Measurements from ENCODE around the gene BACE2. TPM values are rescaled to one million over a fixed set of nuclear protein-coding genes. Genes with fewer than 3 reads are reported as not detected.
A peak's percentile ranks its signal among the peaks of the same experiment; 100 is the strongest.

Gene BACE2
- total RNA-seq, 6 experiments from 2014 or later: 4.3 to 7.9 (median 5.4) TPM

DNA sequence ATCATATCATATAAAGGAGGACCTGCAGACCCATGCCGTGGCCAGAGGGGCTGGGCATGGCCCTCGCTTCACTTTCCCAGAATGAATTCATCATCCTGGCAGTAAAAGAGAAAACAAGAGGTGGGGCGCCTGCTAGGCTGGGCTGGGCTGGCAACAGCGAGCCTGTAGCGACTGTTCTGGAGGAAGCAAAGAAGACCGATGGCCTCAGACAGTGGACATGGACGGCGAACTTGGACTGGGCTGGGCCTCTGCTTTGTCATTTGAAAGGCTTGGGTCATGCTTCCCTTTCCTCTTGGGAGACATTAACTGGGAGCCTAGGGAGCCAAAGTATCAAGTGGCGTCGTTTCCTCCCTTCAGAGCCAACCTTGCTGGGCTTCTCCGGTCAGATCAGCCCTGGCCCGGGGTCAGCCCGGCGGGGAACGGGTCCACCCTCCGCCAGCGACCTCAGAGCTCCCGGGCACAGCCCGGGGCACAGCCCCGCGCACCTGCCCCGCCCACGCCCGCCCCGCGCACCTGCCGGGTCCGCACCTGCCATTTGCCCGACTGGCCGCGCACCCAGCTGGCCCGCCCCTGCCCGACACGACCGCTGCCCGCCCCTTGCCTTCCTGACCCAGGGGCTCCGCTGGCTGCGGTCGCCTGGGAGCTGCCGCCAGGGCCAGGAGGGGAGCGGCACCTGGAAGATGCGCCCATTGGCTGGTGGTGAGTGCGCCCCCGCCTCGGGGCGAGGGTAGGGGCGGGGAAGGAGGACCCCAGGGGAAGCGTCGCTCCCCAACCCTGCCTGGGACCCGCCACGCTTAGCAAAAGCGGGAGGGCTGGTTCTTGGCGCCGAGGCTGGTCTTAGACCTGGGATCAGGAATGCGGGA is 148.5 kb downstream of the BACE2 start, which contains the start of gene FAM3B:
TSS of gene FAM3B (plus strand) at position 602 of the 863 bp plus-strand sequence. CDS start at position 681, 79 bp downstream.
- ATAC-seq (peak; percentile 34 to 42 (median 39)), DNase-seq (no peak)
- H3K27me3 ChIP-seq: peaks cover 0 to 13% of the 10 kb centered on the region in 2 donors
- intact Hi-C loops (cut with DNase I): no loop called here
- peaks cover 0 to 8% (median 0%) of the 10 kb centered on the region in 4 donors for H3K4me1 ChIP-seq
- peak within 1 kb of the TSS in 1 of 3 donors; percentile 32 for H3K4me3 ChIP-seq
- H3K27ac ChIP-seq: no peak within 1 kb of the TSS
- TF ChIP-seq POLR2A (IDR thresholded peaks at IDR 0.05) (no peak), CTCF (IDR thresholded peaks at IDR 0.05) (no peak)
- H3K9me3 ChIP-seq: no peaks in the 10 kb centered on the region
- H3K36me3 ChIP-seq: no peaks in the 10 kb centered on the region
- WGBS (ENCODE audit: insufficient coverage, low coverage, low lambda C conversion rate, missing lambda C conversion rate): 19% methylated on average over 3 of the region's 55 CpGs

DNA sequence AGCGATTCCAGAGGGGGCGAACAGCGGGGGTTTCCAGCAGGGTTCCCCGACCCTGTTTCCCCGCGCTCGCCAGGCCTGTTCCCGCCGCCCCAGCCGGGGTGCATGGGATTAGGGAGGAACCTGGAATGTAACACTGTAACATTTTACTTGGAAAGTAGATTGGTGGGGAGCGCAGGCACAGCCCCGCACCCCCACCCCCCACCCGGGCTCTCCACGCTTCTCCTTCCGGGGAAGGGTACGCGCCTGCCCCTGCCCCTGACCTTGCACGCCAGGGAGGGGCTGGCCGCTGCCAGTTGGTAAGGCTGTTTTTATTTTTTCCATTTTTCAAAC is 149.1 kb downstream of the BACE2 start:
- intact Hi-C loops (cut with DNase I): no loop called here
- ATAC-seq: no peak
- H3K4me3 ChIP-seq: peak overlapping the region in 1 of 3 donors; percentile 32
- no peaks in the 10 kb centered on the region for H3K9me3 ChIP-seq
- H3K27ac ChIP-seq: no peak overlapping the region
- TF ChIP-seq CTCF (IDR thresholded peaks at IDR 0.05) (no peak), POLR2A (IDR thresholded peaks at IDR 0.05) (no peak)
- H3K36me3 ChIP-seq: no peaks in the 10 kb centered on the region
- 7% methylated on average over 8 of the region's 19 CpGs for WGBS (ENCODE audit: insufficient coverage, low coverage, low lambda C conversion rate, missing lambda C conversion rate)
- no peak for DNase-seq
- peaks cover 0 to 13% of the 10 kb centered on the region in 2 donors for H3K27me3 ChIP-seq
- peaks cover 0 to 8% (median 0%) of the 10 kb centered on the region in 4 donors for H3K4me1 ChIP-seq

DNA sequence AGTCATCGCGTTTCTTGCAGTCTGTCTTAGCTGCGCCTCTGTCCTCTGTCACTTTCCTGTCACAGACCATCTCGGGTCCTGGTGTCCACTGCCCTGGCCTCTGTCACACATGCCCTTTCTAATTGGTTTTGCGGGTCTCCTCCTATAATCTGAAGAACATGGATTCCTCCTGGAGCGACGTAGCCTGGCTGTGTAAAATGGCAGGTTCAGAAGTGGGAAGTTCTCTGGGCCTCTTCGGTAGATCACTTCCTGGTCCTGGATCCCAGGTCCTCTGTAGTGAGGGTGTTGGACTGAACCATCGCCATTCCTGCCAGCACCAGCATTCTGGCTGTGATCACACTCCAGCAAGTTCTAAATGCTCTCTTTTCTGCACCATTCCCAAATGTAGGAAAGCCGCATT is 149.5 kb downstream of the BACE2 start:
- no peaks in the 10 kb centered on the region for H3K36me3 ChIP-seq
- no peak for TF ChIP-seq POLR2A (IDR thresholded peaks at IDR 0.05)
- no peak for TF ChIP-seq CTCF (IDR thresholded peaks at IDR 0.05)
- no peak for DNase-seq
- WGBS (ENCODE audit: insufficient coverage, low coverage, low lambda C conversion rate, missing lambda C conversion rate): 69% methylated on average over 8 of the region's 10 CpGs
- no peak overlapping the region for H3K27ac ChIP-seq
- ATAC-seq: no peak
- intact Hi-C loops (cut with DNase I): no loop called here
- H3K4me1 ChIP-seq: peaks cover 0 to 8% (median 0%) of the 10 kb centered on the region in 4 donors
- H3K4me3 ChIP-seq: no peak overlapping the region
- H3K9me3 ChIP-seq: no peaks in the 10 kb centered on the region
- H3K27me3 ChIP-seq: peaks cover 0 to 13% of the 10 kb centered on the region in 2 donors

- Histone ChIP-seq H3K4me1 (peaks cover 0 to 8% (median 0%) of the 10 kb centered on the region in 4 donors), H3K9me3 (no peaks in the 10 kb centered on the region), H3K27ac (no peak overlapping the region), H3K36me3 (no peaks in the 10 kb centered on the region), H3K4me3 (no peak overlapping the region), H3K27me3 (peaks cover 0 to 13% of the 10 kb centered on the region in 2 donors)
- 85% methylated on average over 7 of the region's 9 CpGs for WGBS (ENCODE audit: insufficient coverage, low coverage, low lambda C conversion rate, missing lambda C conversion rate)
- no peak for TF ChIP-seq CTCF (IDR thresholded peaks at IDR 0.05)
- TF ChIP-seq POLR2A (IDR thresholded peaks at IDR 0.05): no peak
- DNase-seq (no peak), ATAC-seq (no peak)
- intact Hi-C loops (cut with DNase I): no loop called here
Observed at GRCh38 chr21:41318218-41318617, 150.3 kb downstream of the BACE2 start.

Data from right lobe of liver (tissue), 6 donors.